CD4-positive, alpha-beta T cell treated with Interleukin-4 for 4 hours (primary cell): Measurements from ENCODE around the gene CMKLR1.

Experiments used
- DNase-seq: peaks from one replicate; pipeline ENCODE4 v3.0.0-alpha.2; 2020

The CMKLR1 gene

DNA sequence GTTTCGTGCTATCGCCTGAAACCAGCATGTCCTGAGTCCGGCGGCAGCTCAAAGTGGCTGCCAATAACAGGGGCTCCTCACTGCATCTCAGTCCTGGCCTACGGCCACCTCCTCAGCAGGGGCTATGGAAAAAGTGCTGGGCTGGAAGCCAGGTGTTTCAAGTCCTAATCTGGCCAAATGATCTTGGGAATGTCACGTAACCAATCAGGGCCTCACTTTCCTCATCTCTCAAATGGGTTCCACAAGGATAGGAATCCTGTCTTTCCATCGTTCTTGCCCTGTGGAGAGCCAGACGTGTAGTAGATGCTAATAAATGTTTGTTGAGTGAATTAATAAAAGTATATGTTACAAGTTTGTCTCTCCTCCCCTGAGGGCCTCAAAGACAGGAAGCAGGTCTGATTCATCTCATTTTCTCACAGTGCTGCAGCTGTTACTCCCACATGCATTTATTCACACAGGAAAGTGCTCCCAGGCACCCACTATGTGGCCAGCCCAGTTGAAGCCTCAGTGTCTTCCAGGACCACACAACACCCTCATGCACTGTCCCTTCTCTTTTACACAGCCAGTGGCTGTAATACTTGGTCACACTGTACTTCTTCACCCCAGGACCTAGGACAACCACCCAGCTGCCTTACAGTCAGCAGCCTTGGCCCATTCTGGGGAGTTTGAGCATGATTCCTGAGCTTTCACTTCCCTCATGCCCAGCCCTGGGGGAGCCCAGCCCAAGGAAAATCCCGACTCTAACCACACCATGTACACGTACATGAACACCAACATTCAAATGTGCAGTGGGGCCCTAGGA lies 5.0 kb downstream of the CMKLR1 start:
- DNase-seq = peak; percentile 33

- peak; percentile 55 for DNase-seq
Measured at GRCh38 chr12:108332791-108333382, 6.2 kb downstream of the CMKLR1 start.

- no peak for DNase-seq
Measured at GRCh38 chr12:108328420-108328819, 10.7 kb downstream of the CMKLR1 start.

DNA sequence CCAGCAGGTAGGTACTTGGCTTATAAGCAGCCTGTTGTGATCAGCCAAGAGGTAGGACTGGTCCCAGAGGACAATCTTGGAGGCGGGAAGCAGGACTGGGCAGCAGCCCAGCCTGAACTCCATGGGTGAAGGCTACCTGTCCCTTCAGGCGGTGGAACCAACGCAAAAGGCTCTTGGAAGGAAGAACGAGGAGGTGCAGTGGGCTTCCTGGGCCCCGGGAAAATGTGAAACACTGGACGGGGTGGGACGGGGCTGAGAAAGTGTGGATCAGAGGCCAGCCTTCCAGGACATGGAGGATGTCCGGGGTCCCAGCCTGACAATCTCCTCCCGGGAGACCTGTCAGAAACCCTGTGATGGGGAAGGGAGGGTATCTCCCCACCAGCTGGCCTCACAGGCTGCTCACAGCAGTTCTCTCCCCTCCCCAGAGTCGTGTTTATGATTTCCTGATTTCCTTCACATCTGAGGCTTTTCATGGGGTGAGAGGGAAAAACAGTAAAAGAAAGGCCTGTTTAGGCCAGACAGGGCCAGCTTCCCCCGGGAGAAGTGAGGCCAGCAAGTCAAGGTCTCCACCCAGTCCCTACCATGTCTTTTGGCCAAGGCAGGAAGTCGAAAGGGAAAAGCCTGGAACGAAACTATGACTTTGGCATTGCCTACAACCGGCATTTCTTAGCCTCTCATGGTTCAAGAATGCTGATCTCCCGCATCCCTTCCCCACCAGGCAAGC lies 11.3 kb downstream of the CMKLR1 start:
- no peak for DNase-seq

DNA sequence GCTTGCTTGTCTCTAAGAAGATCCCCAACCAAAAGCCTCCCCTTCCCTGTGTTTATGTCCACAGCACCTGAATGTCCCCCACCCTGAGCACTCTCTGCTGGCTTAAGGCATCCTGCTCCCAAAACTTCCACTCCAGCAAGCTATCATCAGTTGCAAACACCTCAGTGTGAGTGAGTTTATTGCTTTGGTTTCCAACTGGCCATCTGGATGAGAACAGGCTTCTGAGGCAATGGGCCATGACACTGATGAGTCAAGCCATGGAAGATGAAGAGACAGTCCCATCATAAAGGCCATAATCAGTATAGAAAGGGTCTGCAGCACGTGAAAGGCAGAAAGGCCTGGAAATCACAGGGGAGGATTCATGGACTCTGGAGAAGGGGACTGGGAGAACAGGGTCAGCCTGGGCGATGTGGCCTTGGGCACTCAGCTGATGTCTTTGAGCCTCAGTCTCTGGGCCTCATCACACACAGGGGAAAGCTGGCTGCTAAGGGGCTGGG lies 12.8 kb downstream of the CMKLR1 start:
- DNase-seq = no peak

- no peak for DNase-seq
Measured at GRCh38 chr12:108325549-108325948, 13.6 kb downstream of the CMKLR1 start.

DNA sequence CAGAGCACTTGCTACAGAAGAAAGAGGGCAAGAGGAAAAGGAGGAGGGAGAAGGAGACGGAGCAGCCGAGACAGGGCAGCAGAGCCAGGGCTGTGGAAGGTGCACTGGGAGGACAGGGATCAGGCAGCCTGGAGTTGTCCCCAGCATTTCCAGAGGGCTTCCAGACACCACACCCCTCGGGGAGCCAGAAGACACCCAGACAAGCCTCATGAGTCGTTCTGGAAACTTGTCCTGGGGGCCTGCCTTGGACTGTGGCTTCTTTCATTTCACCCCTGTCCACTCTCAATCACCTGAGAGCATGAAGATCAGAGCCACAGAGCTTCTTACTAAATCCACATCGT lies 14.1 kb downstream of the CMKLR1 start:
- no peak for DNase-seq

DNA sequence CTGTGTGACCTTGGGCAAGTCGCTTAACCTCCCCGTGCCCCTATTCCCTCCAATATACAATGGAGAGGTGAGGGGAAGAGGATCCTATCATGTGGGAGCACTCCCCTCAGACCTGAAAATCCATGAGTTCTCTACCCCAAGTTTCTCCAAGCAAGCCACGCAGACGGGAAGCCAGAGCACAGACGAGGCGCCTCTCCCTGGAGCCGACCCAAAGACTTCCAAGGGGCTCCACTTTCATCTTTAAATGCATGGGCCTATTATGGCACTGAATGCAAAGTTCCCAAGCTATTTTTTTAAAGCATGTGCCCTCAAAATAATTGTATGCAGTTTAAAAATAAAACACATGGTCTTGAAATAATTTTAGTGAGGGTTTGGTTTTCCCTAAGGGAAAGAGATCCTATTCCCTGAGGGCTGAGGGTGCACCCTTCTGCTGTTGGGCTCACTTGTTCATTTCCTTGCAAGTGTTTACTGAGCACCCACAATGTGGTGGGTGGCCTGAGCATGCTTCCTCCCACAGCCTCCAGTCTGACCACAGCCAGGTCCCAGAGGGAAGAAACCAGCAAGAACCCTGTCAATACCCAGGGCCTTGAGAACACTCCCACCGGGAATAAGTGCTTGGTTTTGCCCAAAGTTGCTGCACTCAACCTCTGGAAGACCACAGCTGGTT lies 14.6 kb downstream of the CMKLR1 start:
- DNase-seq = no peak

GRCh38 chr12:108323581-108323980 lies 15.5 kb downstream of the CMKLR1 start:
- DNase-seq = no peak

DNA sequence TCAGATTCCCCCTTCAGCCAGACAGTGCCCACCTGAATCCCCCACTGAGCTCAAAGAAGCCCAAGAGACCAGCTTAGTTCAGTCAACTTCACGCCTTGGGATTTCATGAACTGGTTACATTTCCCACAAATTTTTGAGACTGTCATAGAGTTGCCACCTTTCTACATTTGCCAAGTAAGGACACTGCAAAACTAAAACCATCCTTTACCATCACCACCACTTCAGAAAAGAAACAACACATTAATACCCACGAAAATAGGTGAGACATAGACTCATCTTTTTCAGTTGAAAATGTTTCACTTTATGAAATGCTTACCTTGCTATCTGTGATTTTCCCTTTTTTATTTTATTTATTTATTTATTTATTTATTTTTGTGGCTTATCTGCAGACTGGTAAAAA lies 16.1 kb downstream of the CMKLR1 start:
- no peak for DNase-seq

GRCh38 chr12:108321688-108322087 lies 17.4 kb downstream of the CMKLR1 start:
- no peak for DNase-seq

DNA sequence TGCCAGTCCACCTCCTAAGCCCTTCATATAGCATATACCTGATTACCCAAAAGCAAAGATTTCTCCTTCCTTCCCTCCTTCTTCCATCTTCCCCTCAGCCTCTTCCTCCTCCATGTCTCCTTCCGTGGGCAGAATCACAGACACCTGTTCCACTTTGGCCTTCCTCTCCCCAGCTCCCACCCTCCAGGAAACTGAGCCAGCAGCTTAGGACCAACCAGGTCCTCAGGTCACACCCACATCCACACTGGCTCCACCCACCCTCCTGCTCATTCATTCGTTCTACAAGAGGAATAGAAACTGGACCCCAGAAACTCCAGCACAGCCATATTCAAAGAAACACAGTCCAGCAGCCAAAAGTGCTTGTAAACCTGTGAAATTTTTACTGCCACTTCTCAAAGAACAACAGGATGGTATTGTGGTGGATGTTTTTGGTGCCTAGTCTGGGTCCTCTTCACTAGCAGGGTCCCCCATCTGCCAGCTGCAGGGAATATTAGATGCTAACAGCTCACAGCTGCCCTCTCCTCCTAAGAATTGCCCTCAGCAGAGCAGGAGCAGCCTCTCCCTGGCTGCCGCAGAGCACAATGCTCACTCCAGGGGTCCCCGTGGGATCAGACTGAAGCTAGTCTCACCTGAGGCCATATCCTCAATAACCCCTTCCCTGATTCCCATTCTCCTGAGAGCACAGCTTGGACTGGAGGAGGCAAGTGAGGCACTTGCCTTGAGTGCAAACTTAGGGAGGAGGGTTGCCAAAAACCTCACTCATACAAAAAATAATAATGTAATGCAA lies 18.4 kb downstream of the CMKLR1 start:
- DNase-seq = no peak

- no peak for DNase-seq
Measured at GRCh38 chr12:108319277-108320234, 19.6 kb downstream of the CMKLR1 start.

GRCh38 chr12:108318472-108319275 lies 20.4 kb downstream of the CMKLR1 start:
- no peak for DNase-seq

DNA sequence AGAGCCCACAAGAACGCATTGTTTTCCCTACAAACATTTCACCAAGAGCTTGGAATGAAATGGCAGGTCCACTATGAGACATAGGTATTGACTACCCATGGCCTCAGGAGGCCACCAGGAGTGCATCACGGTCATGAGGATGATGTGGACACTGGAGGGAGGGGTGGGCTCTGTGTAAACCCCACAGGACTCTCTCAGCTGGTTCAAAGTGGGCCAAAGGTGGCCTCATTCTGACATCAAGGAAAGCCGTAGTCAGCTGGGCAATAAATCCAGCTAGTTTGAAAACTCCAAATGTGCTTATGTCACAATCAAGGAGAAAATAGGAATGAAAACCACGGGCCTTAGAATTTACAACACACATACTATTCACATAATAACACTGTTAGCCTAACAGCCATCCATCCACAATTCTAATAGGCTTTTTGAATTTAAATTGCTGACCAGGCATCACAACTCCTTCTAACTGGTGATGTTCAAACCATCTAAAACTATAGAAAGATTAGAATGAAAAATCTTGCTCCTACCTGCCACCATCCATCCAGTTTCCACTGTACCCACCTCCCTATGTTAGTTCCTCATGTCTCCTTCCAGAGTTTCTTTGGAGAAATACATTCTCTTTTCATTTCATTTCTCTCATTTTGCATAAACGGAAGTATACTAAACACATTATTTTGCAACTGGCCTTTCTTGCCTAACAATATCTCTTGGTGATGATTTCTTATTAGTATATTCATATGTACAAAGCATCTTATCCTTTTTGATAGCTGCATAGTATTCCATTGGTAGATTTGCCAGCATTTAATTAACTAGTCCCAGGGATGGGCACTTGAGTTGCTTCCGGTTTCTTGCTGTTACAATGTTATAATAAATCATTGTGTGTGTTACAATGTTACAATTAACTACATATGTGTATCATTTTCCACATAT lies 21.5 kb downstream of the CMKLR1 start:
- DNase-seq = no peak

- DNase-seq = no peak
Measured at GRCh38 chr12:108316176-108317086, 22.7 kb downstream of the CMKLR1 start.

DNA sequence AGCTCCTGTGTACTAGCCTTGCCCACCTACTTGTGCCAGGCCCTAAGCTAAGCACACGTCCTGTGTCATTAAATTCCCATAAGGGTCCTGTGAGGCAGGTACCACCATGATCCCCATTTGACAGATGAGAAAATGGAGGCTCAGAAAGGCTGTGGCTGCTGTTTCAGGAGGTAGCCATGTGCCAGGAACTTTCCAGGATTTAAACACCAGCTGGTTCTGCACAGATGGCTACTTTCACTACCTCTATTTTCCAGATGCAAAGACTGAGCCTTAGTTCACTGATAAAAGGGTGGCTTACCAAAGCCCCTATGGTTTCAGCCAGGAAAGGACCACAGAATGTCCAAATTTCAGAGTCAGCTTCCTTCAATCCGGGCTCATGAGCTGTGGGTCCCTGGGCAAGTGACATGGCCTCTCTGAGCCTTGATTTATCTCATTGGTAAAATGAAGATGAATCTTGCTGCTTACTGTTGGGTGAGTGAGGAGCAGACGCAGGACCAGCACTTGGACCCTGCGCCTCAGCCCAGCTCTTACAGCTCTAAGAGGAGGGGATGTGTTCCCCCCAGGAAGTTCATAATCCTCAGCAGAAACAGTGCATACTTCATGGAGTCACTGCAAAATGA lies 23.5 kb downstream of the CMKLR1 start:
- DNase-seq = no peak
